ENCODE data around the gene KCTD15.

Gene KCTD15

GRCh38 chr19:33785795-33786194, 10.9 kb upstream of the KCTD15 start:
- H3K36me3 ChIP-seq (ENCODE audit: insufficient read depth, low read length), result no peaks in the 10 kb centered on the region

DNA sequence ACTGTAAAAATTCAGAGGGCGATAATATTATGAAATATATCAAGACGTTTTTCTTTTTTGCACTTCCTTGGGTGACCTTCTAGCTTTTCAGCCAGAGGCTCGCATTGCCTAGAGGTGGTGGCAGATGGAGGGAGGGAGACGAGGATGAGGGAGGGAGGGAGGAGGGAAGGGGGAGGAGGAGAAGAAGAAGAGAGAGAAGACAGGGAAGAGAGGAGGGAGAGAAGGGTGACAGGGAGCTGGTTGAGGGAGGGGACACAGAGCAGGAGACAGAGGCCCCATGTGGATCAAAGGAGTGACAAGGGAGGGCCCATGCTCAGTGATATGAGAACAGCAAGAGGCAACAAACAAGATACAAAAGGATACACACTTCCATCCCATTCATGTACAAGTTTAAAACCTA, 8.0 kb upstream of the KCTD15 start:
- Histone ChIP-seq H2AFZ (ENCODE audit: low read length) (no peak overlapping the region), H3K27ac (ENCODE audit: low read depth, low read length, poor library complexity, severe bottlenecking) (no peak overlapping the region), H3K4me2 (ENCODE audit: low read length) (no peak overlapping the region), H4K20me1 (ENCODE audit: insufficient read depth, low read length) (no peaks in the 10 kb centered on the region), H3K9me2 (ENCODE audit: low read depth, low read length) (no peaks in the 10 kb centered on the region), H3K79me2 (ENCODE audit: insufficient read depth, low read length) (no peaks in the 10 kb centered on the region), H3K9me3 (ENCODE audit: low read length) (no peaks in the 10 kb centered on the region), H3F3A (ENCODE audit: insufficient read depth, low read length) (no peaks in the 10 kb centered on the region), H3K4me1 (ENCODE audit: insufficient read depth, low read length, severe bottlenecking) (no peaks in the 10 kb centered on the region), H3K4me3 (ENCODE audit: low read depth, low read length, poor library complexity, severe bottlenecking) (no peak overlapping the region), H3K9ac (ENCODE audit: low read length) (no peak overlapping the region), H3K27me3 (ENCODE audit: insufficient read depth, low read length) (no peaks in the 10 kb centered on the region), H3K36me3 (ENCODE audit: insufficient read depth, low read length) (no peaks in the 10 kb centered on the region)
- TF ChIP-seq CTCF (IDR thresholded peaks at IDR 0.05; ENCODE audit: low read length) (no peak), EZH2 (IDR thresholded peaks at IDR 0.05; ENCODE audit: borderline replicate concordance, low read length) (no peak)

More at GRCh38 chr19:33785795-33786194, 10.9 kb upstream of the KCTD15 start:
- Histone ChIP-seq H3K4me3 (ENCODE audit: low read depth, low read length, poor library complexity, severe bottlenecking) (no peak overlapping the region), H3K79me2 (ENCODE audit: insufficient read depth, low read length) (no peaks in the 10 kb centered on the region), H3K9me2 (ENCODE audit: low read depth, low read length) (no peaks in the 10 kb centered on the region), H3K4me2 (ENCODE audit: low read length) (no peak overlapping the region), H4K20me1 (ENCODE audit: insufficient read depth, low read length) (no peaks in the 10 kb centered on the region), H3F3A (ENCODE audit: insufficient read depth, low read length) (no peaks in the 10 kb centered on the region), H3K9me3 (ENCODE audit: low read length) (no peaks in the 10 kb centered on the region), H3K9ac (ENCODE audit: low read length) (no peak overlapping the region), H3K4me1 (ENCODE audit: insufficient read depth, low read length, severe bottlenecking) (no peaks in the 10 kb centered on the region), H3K27ac (ENCODE audit: low read depth, low read length, poor library complexity, severe bottlenecking) (no peak overlapping the region), H3K27me3 (ENCODE audit: insufficient read depth, low read length) (no peaks in the 10 kb centered on the region), H2AFZ (ENCODE audit: low read length) (no peak overlapping the region)
- TF ChIP-seq EZH2 (IDR thresholded peaks at IDR 0.05; ENCODE audit: borderline replicate concordance, low read length) (no peak), CTCF (IDR thresholded peaks at IDR 0.05; ENCODE audit: low read length) (no peak)

DNA sequence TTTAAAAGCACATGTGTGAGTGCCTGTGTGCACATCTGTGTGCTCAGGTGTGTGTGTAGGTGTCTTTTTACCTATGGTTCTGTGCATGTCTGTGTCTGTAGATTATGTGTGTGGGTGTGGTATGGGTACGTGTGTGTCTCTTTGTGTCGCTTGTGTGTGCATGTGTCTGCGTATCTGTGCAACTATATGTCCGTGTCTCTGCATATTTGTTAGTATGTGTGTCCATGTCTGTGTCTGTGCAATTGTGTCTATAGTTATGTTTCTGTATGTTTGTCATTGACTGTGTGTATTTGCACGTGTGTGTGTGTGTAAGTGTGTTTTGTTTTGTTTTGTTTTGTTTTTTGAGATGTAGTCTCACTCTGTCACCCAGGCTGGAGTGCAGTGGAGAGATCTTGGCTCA, 7.3 kb upstream of the KCTD15 start:
- no peaks in the 10 kb centered on the region for H3F3A ChIP-seq (ENCODE audit: insufficient read depth, low read length)
- H3K27ac ChIP-seq (ENCODE audit: low read depth, low read length, poor library complexity, severe bottlenecking), result no peak overlapping the region
- no peaks in the 10 kb centered on the region for H4K20me1 ChIP-seq (ENCODE audit: insufficient read depth, low read length)
- H3K36me3 ChIP-seq (ENCODE audit: insufficient read depth, low read length), result no peaks in the 10 kb centered on the region
- no peaks in the 10 kb centered on the region for H3K27me3 ChIP-seq (ENCODE audit: insufficient read depth, low read length)
- no peaks in the 10 kb centered on the region for H3K79me2 ChIP-seq (ENCODE audit: insufficient read depth, low read length)
- no peak overlapping the region for H3K4me2 ChIP-seq (ENCODE audit: low read length)
- no peaks in the 10 kb centered on the region for H3K9me2 ChIP-seq (ENCODE audit: low read depth, low read length)
- no peaks in the 10 kb centered on the region for H3K4me1 ChIP-seq (ENCODE audit: insufficient read depth, low read length, severe bottlenecking)
- H3K4me3 ChIP-seq (ENCODE audit: low read depth, low read length, poor library complexity, severe bottlenecking), result no peak overlapping the region
- H2AFZ ChIP-seq (ENCODE audit: low read length), result no peak overlapping the region
- H3K9ac ChIP-seq (ENCODE audit: low read length), result no peak overlapping the region
- no peaks in the 10 kb centered on the region for H3K9me3 ChIP-seq (ENCODE audit: low read length)
- TF ChIP-seq CTCF (IDR thresholded peaks at IDR 0.05; ENCODE audit: low read length) (no peak), EZH2 (IDR thresholded peaks at IDR 0.05; ENCODE audit: borderline replicate concordance, low read length) (no peak)
